SK-N-MC (cell line): ENCODE results near the gene GRM7.

Experiments
- DNase-seq: peaks from one replicate; pipeline ENCODE4 v3.0.0-alpha.2; 2011; ENCODE audit warnings: low read depth, low spot score
- H3K27ac ChIP-seq: fragments of 200-600 bp; sonication (generic); 2 replicates; pipeline ENCODE4 v1.5.1; 2016; ENCODE audit warnings: mixed run types
- H3K36me3 ChIP-seq: fragments of 200-600 bp; sonication (generic); 2 replicates; pipeline ENCODE4 v1.6.1; 2017; ENCODE audit warnings: antibody characterized with exemption, low read length, mixed read lengths; ENCODE audit not compliant: insufficient read depth
- H3K4me3 ChIP-seq: fragments of 200-600 bp; sonication (generic); 2 replicates; pipeline ENCODE4 v1.5.1; 2016
- H3K9ac ChIP-seq: fragments of 200-600 bp; sonication (generic); 2 replicates; pipeline ENCODE4 v1.8.0; 2017; ENCODE audit warnings: mixed run types, mixed read lengths; ENCODE audit not compliant: insufficient read length
- H3K9me3 ChIP-seq: fragments of 200-600 bp; sonication (generic); 2 replicates; pipeline ENCODE4 v1.6.1; 2017; ENCODE audit warnings: low read depth, mild to moderate bottlenecking, antibody characterized with exemption, low read length, moderate library complexity, mixed read lengths
- EZH2 ChIP-seq: fragments of 200-600 bp; sonication (generic); IDR thresholded peaks from one replicate; pipeline ENCODE4 v1.6.1; 2017; ENCODE audit warnings: antibody characterized with exemption
- FOXP2 ChIP-seq: optimal IDR thresholded peaks from 2 replicates; pipeline ENCODE3; 2011; ENCODE audit warnings: mild to moderate bottlenecking, moderate library complexity; ENCODE audit not compliant: insufficient read depth; ENCODE audit errors: extremely low read length, control extremely low read depth
- POLR2AphosphoS5 ChIP-seq: IDR thresholded peaks from 2 replicates; pipeline ENCODE4 v1.6.1; 2012; ENCODE audit warnings: mild to moderate bottlenecking, low read depth, low read length, borderline replicate concordance

GRM7 gene

DNA sequence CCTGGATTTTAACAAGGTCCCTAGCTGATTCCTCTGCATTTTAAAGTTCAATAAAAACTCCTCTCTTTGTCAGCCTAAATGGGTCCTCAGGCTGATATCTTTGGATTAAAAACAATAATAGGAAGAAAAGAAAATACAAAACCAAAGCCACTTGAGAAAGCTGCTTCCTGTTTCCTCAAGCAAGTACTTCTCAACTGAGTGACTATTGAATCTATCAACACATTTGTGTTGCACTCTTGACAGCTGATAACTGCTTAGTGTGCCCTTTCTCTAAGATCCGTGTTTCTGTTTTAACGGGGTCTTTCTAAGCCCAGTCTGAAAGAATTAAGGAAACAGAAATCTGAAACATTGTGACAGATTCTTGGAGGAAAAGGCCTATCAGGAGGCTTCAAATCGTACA, 410.7 kb downstream of the GRM7 start:
- TF ChIP-seq POLR2AphosphoS5 (no peak), FOXP2 (no peak), EZH2 (no peak)
- H3K4me3 ChIP-seq, result no peak overlapping the region
- H3K9ac ChIP-seq, result no peak overlapping the region
- no peaks in the 10 kb centered on the region for H3K9me3 ChIP-seq
- no peak for DNase-seq
- no peaks in the 10 kb centered on the region for H3K36me3 ChIP-seq
- H3K27ac ChIP-seq, result no peak overlapping the region

GRCh38 chr3:7272203-7272602, 411.3 kb downstream of the GRM7 start:
- TF ChIP-seq FOXP2, result no peak
- no peak for TF ChIP-seq POLR2AphosphoS5
- TF ChIP-seq EZH2, result no peak
- Histone ChIP-seq H3K9ac (no peak overlapping the region), H3K4me3 (no peak overlapping the region), H3K27ac (no peak overlapping the region), H3K36me3 (no peaks in the 10 kb centered on the region), H3K9me3 (no peaks in the 10 kb centered on the region)
- DNase-seq, result no peak

- Histone ChIP-seq H3K9me3 (no peaks in the 10 kb centered on the region), H3K4me3 (no peak overlapping the region), H3K9ac (no peak overlapping the region), H3K36me3 (no peaks in the 10 kb centered on the region), H3K27ac (no peak overlapping the region)
- DNase-seq, result no peak
- TF ChIP-seq POLR2AphosphoS5 (no peak), FOXP2 (no peak)
These were observed 414.5 kb downstream of the GRM7 start for GRCh38 chr3:7275396-7275795.

DNA sequence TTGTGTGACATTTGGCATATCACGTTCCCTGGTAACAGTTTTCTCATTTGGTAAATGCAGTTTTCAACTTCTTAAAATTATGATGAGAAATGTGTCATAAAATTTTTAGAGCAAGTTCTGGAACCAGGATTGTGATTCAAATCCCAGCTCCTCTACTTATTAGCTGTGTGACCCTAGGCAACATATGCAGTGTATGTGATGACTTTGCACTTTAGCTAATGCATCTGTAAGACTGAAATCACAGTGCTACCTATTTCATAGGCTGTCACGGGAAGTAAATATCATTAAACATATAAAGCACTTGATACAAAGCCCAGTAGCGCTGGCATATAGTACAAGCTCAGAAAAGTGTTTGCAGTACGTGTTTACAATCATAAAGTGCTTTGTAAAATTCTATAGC, 419.4 kb downstream of the GRM7 start:
- no peak overlapping the region for H3K4me3 ChIP-seq
- H3K27ac ChIP-seq, result no peak overlapping the region
- H3K36me3 ChIP-seq, result no peaks in the 10 kb centered on the region
- no peak overlapping the region for H3K9ac ChIP-seq
- DNase-seq, result no peak
- no peak for TF ChIP-seq POLR2AphosphoS5
- TF ChIP-seq EZH2, result no peak
- TF ChIP-seq FOXP2, result no peak
- no peaks in the 10 kb centered on the region for H3K9me3 ChIP-seq

DNA sequence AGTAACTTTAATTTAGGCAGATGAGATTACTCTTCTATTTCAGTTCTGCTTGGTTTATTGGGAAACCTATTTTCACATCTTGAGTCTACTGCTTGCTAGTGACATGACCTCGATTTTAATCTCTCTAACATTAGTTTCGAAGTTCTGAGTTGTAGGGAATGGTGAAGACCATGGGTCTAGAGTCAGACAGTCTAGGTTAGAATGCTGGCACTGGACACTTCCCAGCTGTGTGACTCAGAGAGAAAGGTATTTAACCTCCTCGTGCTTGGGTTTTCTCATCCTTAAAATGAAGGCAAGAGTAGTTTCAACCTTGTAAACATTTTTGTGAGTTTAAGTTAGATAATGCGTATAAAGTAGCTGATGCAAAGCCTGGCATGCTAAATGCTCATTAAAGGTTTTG, 422.1 kb downstream of the GRM7 start:
- TF ChIP-seq POLR2AphosphoS5 (no peak), EZH2 (no peak), FOXP2 (no peak)
- no peak overlapping the region for H3K27ac ChIP-seq
- no peak overlapping the region for H3K9ac ChIP-seq
- DNase-seq, result no peak
- no peaks in the 10 kb centered on the region for H3K36me3 ChIP-seq
- no peaks in the 10 kb centered on the region for H3K9me3 ChIP-seq
- H3K4me3 ChIP-seq, result no peak overlapping the region

DNA sequence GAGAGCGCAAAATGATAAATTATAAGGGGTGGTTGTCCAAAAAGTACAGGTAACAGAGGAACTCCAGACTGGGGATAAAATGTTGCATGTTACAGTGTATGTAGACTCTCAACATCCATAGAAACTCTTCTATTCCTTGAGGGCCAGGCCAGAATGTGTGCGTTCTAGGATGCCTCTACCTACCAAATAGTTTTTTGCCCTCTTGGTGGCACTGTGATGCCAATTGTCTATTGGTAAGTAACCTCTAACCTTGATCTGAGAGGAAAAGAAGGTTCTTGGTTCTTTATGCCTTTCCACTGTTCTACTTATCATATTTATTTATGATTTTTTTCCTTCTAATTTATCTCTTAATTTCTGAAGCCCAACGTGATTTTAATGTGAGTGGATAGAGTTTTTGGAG, 424.6 kb downstream of the GRM7 start:
- Histone ChIP-seq H3K4me3 (no peak overlapping the region), H3K9ac (no peak overlapping the region), H3K27ac (no peak overlapping the region), H3K36me3 (no peaks in the 10 kb centered on the region), H3K9me3 (no peaks in the 10 kb centered on the region)
- TF ChIP-seq EZH2, result no peak
- TF ChIP-seq FOXP2, result no peak
- no peak for TF ChIP-seq POLR2AphosphoS5
- no peak for DNase-seq

DNA sequence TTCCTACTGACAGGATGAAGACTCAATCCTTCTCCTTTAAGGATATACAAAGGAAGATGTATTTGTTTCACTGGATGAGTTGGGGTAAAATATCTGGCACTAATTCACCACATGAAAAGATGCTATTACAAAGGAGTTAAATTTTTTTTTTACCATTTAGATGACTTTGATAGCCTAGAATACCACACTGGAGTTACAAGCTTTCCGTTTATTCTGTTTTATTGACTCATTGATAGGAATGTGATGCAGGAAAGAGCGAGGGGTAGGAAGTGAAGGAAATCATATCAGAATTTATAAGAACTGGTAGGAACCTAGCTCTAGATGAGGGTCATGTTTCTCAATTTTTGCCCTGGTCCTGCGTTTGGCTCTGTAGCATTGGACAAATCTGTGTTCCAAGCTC, 427.2 kb downstream of the GRM7 start:
- Histone ChIP-seq H3K9me3 (no peaks in the 10 kb centered on the region), H3K4me3 (no peak overlapping the region), H3K9ac (no peak overlapping the region), H3K27ac (no peak overlapping the region), H3K36me3 (no peaks in the 10 kb centered on the region)
- no peak for DNase-seq
- TF ChIP-seq EZH2, result no peak
- TF ChIP-seq POLR2AphosphoS5, result no peak
- no peak for TF ChIP-seq FOXP2

DNA sequence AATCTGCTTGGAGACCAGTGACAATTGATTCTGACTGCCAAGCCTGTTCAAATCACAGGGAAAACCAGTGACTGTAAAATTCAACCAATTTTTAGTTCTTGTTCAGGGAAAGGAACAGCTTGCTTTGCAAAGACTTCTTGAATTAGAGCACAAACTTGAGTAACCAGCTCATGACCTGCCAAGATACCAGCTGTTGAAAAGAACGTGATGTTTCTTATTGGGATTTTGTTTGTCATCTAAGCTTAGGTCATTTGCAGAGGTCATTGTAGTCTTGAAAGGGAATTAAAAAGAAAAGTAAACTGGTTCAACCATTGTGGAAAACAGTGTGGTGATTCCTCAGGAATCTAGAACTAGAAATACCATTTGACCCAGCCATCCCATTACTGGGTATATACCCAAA, 428.2 kb downstream of the GRM7 start:
- TF ChIP-seq EZH2, result no peak
- TF ChIP-seq FOXP2, result no peak
- TF ChIP-seq POLR2AphosphoS5, result no peak
- H3K9me3 ChIP-seq, result no peaks in the 10 kb centered on the region
- no peak overlapping the region for H3K27ac ChIP-seq
- no peak for DNase-seq
- H3K4me3 ChIP-seq, result no peak overlapping the region
- H3K36me3 ChIP-seq, result no peaks in the 10 kb centered on the region
- no peak overlapping the region for H3K9ac ChIP-seq

DNA sequence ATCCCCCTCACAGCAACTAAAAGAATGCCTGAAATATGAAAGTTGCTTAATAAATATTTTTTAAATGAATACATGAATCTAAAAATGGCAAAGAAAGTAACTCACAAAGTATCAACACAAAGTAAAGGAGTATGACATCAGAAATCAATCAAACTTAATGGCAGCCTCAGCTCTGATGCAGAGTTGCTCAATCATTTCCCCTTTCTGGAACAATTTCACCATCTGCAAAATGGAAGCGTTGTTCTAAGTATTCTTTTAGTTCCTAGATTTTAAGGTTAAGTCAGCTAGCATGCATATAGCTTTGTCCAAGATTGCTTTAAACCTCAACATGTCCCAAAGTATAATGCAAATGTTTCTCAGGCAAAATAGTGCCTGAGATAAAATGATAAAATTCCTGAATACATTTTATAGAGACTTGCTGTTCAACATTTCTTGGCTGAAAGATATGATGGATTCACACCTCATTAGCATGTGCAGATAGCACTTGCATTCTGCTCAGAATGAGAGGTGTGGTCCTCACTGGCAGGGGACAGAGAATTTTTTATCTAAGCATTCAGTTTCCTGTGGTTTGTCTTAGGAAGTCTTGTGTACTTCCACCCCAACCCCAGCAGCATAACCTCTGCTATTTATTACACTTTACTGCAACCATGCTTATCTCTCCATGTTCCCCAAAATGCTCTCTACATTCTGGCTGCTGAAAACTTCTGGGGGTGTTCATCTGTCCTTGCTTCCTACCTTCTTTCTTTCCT, 429.3 kb downstream of the GRM7 start:
- Histone ChIP-seq H3K36me3 (no peaks in the 10 kb centered on the region), H3K9ac (no peak overlapping the region), H3K4me3 (no peak overlapping the region), H3K27ac (no peak overlapping the region), H3K9me3 (no peaks in the 10 kb centered on the region)
- DNase-seq, result no peak
- TF ChIP-seq EZH2 (no peak), FOXP2 (no peak), POLR2AphosphoS5 (no peak)
